K562 (cell line): ENCODE data around the gene GYS1. TPM values are rescaled to one million over a fixed set of nuclear protein-coding genes. Genes with fewer than 3 reads are reported as not detected.
A peak's percentile ranks its signal among the peaks of the same experiment; 100 is the strongest.

Source experiments
- ADNP ChIP-seq: fragments of 200-800 bp; sonication (Bioruptor generic); IDR thresholded peaks from 2 replicates; pipeline ENCODE4 v1.6.1; 2016; ENCODE audit warnings: missing genetic modification characterization, missing compliant biosample characterization
- AFF4 ChIP-seq: sonication (generic); formaldehyde crosslinking; IDR thresholded peaks from 2 replicates; pipeline ENCODE4 v1.8.0; 2023; ENCODE audit warnings: mild to moderate bottlenecking, missing genetic modification reagents
- EP400 ChIP-seq: fragments of 450-650 bp; IDR thresholded peaks from 2 replicates; pipeline ENCODE4 v1.6.1; 2017; ENCODE audit warnings: antibody characterized with exemption, mild to moderate bottlenecking, moderate library complexity
- ERF ChIP-seq: fragments of 450-650 bp; formaldehyde crosslinking; IDR thresholded peaks from 2 replicates; pipeline ENCODE4 v1.4.0; 2020; ENCODE audit warnings: mild to moderate bottlenecking, mixed read lengths
- FOXK2 ChIP-seq, 2 experiments: fragments of 450-650 bp; IDR thresholded peaks in 1 of 2; conservative IDR thresholded peaks in 1 of 2; 2 replicates each; pipeline ENCODE4 v1.6.1; 2016; ENCODE audit warnings: low read depth in 2 of 2, mild to moderate bottlenecking in 1 of 2
- FOXP4 ChIP-seq: sonication (generic); formaldehyde crosslinking; IDR thresholded peaks from 2 replicates; pipeline ENCODE4 v1.8.0; 2022; ENCODE audit warnings: mild to moderate bottlenecking, missing genetic modification reagents, borderline replicate concordance
- LARP7 ChIP-seq: fragments of 450-650 bp; IDR thresholded peaks from 2 replicates; pipeline ENCODE4 v1.6.1; 2016
- PKNOX1 ChIP-seq: fragments of 450-650 bp; IDR thresholded peaks from 2 replicates; pipeline ENCODE4 v1.6.1; 2016
- SNIP1 ChIP-seq: fragments of 450-650 bp; IDR thresholded peaks from 2 replicates; pipeline ENCODE4 v1.7.1; 2017; ENCODE audit warnings: low read depth, mild to moderate bottlenecking
- polyA plus RNA-seq, 8 experiments: library from polyadenylated mRNA; depleted of rRNA in 4 of 8; stranded (reverse) in 5 of 8; unstranded in 3 of 8; fragments of >200 nt; fragmentation: Nextera tagmentation in 2 of 8; fragmentation: Illumina TruSeq in 1 of 8; extraction: Ambion mirVana in 2 of 8; extraction: Trizol in 1 of 8; gene quantifications; 2 replicates each; pipeline versions ENCODE4 v1.2.1 to v1.2.3, GENCODE V29; 2011 to 2014; ENCODE audit warnings: inconsistent platforms in 1 of 8, missing spikeins in 1 of 8
- total RNA-seq, 7 experiments: library from RNA; depleted of rRNA in 6 of 7; stranded (reverse); fragments of >200 nt in 6 of 7; fragmentation: Illumina TruSeq in 2 of 7; extraction: Trizol in 2 of 7; gene quantifications; 2 replicates each; pipeline versions ENCODE4 v1.2.1 to v1.2.3, GENCODE V29; 2011 to 2021; ENCODE audit warnings: low replicate concordance in 1 of 7
- TF ChIP-seq, protein P1 (sequence below), 2 experiments: fragments of 450-650 bp in 1 of 2; sonication (generic) in 1 of 2; formaldehyde crosslinking in 1 of 2; IDR thresholded peaks; 2 replicates each; pipeline versions ENCODE4 v1.7.1 to v1.9.0; 2016 to 2022; ENCODE audit warnings: inconsistent platforms in 1 of 2, mild to moderate bottlenecking in 1 of 2, missing genetic modification reagents in 1 of 2

The GYS1 gene
- total and polyA plus RNA-seq, 9 of the 15 experiments (the other 6 are each of a cell fraction or from before 2014, with no cell fraction given): 1.9 to 31.1 (median 15.2) TPM

- TF ChIP-seq AFF4 (CRISPR knock-in tag) (no peak), PKNOX1 (0 out of 2 replicates have a peak, but pooled peaks have one; percentile 6), ERF (CRISPR knock-in tag) (0 out of 2 replicates have a peak, but pooled peaks have one; percentile 46), SNIP1 (no peak), FOXK2 (conservative IDR thresholded peaks at IDR 0.05 in 1 of 2, IDR thresholded peaks at IDR 0.05 in 1 of 2; ENCODE audit: low read depth in 2 of 2) (peak in 1 of 2 experiments; percentile 33; a peak in 1 of 4 replicates), LARP7 (no peak), ADNP (tag) (0 out of 2 replicates have a peak, but pooled peaks have one; percentile 10), FOXP4 (no peak), EP400 (0 out of 2 replicates have a peak, but pooled peaks have one; percentile 17)
- TF ChIP-seq, protein P1, sequence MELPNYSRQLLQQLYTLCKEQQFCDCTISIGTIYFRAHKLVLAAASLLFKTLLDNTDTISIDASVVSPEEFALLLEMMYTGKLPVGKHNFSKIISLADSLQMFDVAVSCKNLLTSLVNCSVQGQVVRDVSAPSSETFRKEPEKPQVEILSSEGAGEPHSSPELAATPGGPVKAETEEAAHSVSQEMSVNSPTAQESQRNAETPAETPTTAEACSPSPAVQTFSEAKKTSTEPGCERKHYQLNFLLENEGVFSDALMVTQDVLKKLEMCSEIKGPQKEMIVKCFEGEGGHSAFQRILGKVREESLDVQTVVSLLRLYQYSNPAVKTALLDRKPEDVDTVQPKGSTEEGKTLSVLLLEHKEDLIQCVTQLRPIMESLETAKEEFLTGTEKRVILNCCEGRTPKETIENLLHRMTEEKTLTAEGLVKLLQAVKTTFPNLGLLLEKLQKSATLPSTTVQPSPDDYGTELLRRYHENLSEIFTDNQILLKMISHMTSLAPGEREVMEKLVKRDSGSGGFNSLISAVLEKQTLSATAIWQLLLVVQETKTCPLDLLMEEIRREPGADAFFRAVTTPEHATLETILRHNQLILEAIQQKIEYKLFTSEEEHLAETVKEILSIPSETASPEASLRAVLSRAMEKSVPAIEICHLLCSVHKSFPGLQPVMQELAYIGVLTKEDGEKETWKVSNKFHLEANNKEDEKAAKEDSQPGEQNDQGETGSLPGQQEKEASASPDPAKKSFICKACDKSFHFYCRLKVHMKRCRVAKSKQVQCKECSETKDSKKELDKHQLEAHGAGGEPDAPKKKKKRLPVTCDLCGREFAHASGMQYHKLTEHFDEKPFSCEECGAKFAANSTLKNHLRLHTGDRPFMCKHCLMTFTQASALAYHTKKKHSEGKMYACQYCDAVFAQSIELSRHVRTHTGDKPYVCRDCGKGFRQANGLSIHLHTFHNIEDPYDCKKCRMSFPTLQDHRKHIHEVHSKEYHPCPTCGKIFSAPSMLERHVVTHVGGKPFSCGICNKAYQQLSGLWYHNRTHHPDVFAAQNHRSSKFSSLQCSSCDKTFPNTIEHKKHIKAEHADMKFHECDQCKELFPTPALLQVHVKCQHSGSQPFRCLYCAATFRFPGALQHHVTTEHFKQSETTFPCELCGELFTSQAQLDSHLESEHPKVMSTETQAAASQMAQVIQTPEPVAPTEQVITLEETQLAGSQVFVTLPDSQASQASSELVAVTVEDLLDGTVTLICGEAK (IDR thresholded peaks at IDR 0.05): no peak
- TF ChIP-seq, protein P1 (CRISPR knock-in tag; IDR thresholded peaks at IDR 0.05): no peak
Measured at GRCh38 chr19:48950830-48951519, 42.1 kb downstream of the GYS1 start (continued).
